Mammary epithelial cell (primary cell): ENCODE data around the gene TNF.

Source experiments
- CTCF ChIP-seq, 2 donors: IDR thresholded peaks in 1 of 2; conservative IDR thresholded peaks in 1 of 2; 2 replicates each; pipeline ENCODE4 v1.5.1; 2011 to 2012; ENCODE audit warnings: inconsistent platforms in 2 of 2, low read length in 2 of 2, mild to moderate bottlenecking in 2 of 2, control low read depth in 1 of 2, low read depth in 1 of 2; ENCODE audit not compliant: insufficient read depth in 1 of 2; ENCODE audit errors: extremely low read depth in 1 of 2
- EZH2 ChIP-seq: IDR thresholded peaks from 2 replicates; pipeline ENCODE4 v1.6.1; 2012; ENCODE audit warnings: low read length, inconsistent platforms, borderline replicate concordance

DNA sequence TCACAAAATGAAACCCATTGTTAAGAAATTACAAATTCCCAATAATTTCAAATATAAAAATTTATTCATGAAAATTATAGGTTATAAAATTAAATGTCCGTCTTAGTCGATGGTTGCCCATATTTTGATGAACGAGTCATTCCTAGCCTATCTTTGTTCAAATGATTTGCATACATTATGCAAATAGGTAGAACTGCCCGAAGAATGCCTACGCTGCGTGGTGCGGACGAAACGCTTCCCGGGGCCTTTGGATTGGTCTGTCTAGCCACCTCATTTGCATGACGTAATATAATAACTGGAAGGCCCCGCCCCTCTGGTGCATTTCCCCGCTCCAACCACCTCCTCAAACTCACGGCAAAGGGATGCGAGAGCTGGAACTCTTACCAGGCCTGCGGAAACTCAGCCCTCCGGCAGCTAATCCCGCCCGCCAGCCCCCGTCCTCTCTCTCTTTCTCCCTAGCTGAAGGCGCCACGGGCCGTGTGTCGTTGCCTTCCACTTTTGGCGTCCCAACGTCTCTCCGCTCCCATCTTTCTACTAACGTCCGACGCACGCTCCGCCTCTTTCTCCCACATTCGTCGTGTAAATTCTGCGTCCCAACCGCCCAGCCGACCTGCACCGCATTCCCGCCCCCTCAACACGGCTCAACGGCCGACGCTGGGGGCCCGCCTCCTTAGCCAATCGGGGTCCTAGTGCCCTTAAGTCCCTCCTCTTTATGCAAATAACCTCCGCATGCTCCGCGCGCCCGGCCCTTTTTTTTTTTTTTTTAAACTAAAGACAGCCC is 44.6 kb downstream of the TNF start:
- TF ChIP-seq CTCF (conservative IDR thresholded peaks at IDR 0.05 in 1 of 2, IDR thresholded peaks at IDR 0.05 in 1 of 2; ENCODE audit: extremely low read depth in 1 of 2, insufficient read depth in 1 of 2, low read depth in 1 of 2, low read length in 2 of 2) = no peak
- TF ChIP-seq EZH2 = no peak
